GM19035 (cell line): ENCODE results near the gene SLC25A5.
"Not testable (repeated sequence)": the region's sequence is repeated elsewhere in the genome, so short reads cannot be mapped to it uniquely, and the experiment has no call there.

Source experiments
- ATAC-seq: cut with Tn5 transposase; IDR thresholded peaks from one replicate; pipeline ENCODE4 v1.9.1; 2021; ENCODE audit not compliant: unreplicated experiment

SLC25A5 gene

GRCh38 chrX:119467842-119468550 is at the start of gene SLC25A5:
Gene SLC25A5 (plus strand): TSS chrX:119468444. CDS start chrX:119468516, 72 bp downstream.
- ATAC-seq: peak; percentile 84

GRCh38 chrX:119419146-119419545 is 49.1 kb upstream of the SLC25A5 start:
- no peak for ATAC-seq

GRCh38 chrX:119419898-119420297 is 48.3 kb upstream of the SLC25A5 start:
- no peak for ATAC-seq

- no peak for ATAC-seq
These were observed 47.1 kb upstream of the SLC25A5 start for GRCh38 chrX:119421016-119421705.

GRCh38 chrX:119423631-119424030 is 44.6 kb upstream of the SLC25A5 start:
- ATAC-seq: no peak

- no peak for ATAC-seq
These were observed 43.2 kb upstream of the SLC25A5 start for GRCh38 chrX:119424999-119425398.

- ATAC-seq: peak; percentile 68
These were observed 41.0 kb upstream of the SLC25A5 start for GRCh38 chrX:119427024-119427794.

- no peak for ATAC-seq
These were observed 40.5 kb upstream of the SLC25A5 start for GRCh38 chrX:119427795-119428185.

- ATAC-seq: no peak
These were observed 38.8 kb upstream of the SLC25A5 start for GRCh38 chrX:119429471-119429870.

GRCh38 chrX:119441295-119441694 is 26.9 kb upstream of the SLC25A5 start:
- not testable (repeated sequence) for ATAC-seq

GRCh38 chrX:119442286-119442685 is 26.0 kb upstream of the SLC25A5 start:
- no peak for ATAC-seq

GRCh38 chrX:119453202-119453601 is 15.0 kb upstream of the SLC25A5 start:
- no peak for ATAC-seq

- ATAC-seq: no peak
These were observed 13.0 kb upstream of the SLC25A5 start for GRCh38 chrX:119455264-119455663.

GRCh38 chrX:119459181-119459580 is 9.1 kb upstream of the SLC25A5 start:
- ATAC-seq: no peak

- no peak for ATAC-seq
These were observed 2.7 kb upstream of the SLC25A5 start for GRCh38 chrX:119465555-119465954.

GRCh38 chrX:119466970-119467369 is 1.3 kb upstream of the SLC25A5 start:
- ATAC-seq: no peak

- ATAC-seq: no peak
These were observed 811 bp upstream of the SLC25A5 start for GRCh38 chrX:119467433-119467832.

- ATAC-seq: peak; percentile 75
These were observed 488 bp downstream of the SLC25A5 start for GRCh38 chrX:119468551-119469312.

GRCh38 chrX:119469313-119469635 is 1.0 kb downstream of the SLC25A5 start:
- no peak for ATAC-seq

- no peak for ATAC-seq
These were observed 6.6 kb downstream of the SLC25A5 start for GRCh38 chrX:119474615-119475388.
